Esophagus muscularis mucosa (tissue), 3 donors: ENCODE measurements around the gene MANEAL.

ENCODE experiments used
- CTCF ChIP-seq, 3 experiments: fragments of 200-600 bp in 2 of 3; fragments of 450-650 bp in 1 of 3; sonication (generic) in 2 of 3; IDR thresholded peaks; one replicate each; pipeline ENCODE4 v1.5.1; 2017 to 2019; ENCODE audit warnings: antibody characterized with exemption in 3 of 3, mild to moderate bottlenecking in 2 of 3, moderate library complexity in 1 of 3
- POLR2A ChIP-seq: fragments of 450-650 bp; IDR thresholded peaks from one replicate; pipeline ENCODE4 v1.6.1; 2017; ENCODE audit warnings: antibody characterized with exemption, moderate library complexity, mild to moderate bottlenecking, low read depth

- TF ChIP-seq CTCF (IDR thresholded peaks at IDR 0.05) (no peak), POLR2A (no peak)
Observed at GRCh38 chr1:37753473-37754321, 40.0 kb upstream of the MANEAL start.
